T-helper 1 cell treated with Interleukin-12 subunit alpha and Interleukin-12 subunit beta and Interleukin-4 antibody, amounts not matched to agents 30 ng/mL and 1 ng/mL, for 36 hours (primary cell): ENCODE data around the gene LAMA4. TPM values are rescaled to one million over a fixed set of nuclear protein-coding genes. Genes with fewer than 3 reads are reported as not detected.

Experiments used
- intact Hi-C: fragments of 100-400 bp; cut with micrococcal nuclease; formaldehyde crosslinking; loops from one replicate; pipeline ENCODE4 v1.15.1; 2024
- total RNA-seq: library from RNA; stranded (reverse); gene quantifications from 2 replicates; pipeline ENCODE4 v1.2.3, GENCODE V29; 2022

The LAMA4 gene
- total RNA-seq, 1 donor from 2014 or later: not detected

GRCh38 chr6:112191509-112192020 lies 62.8 kb downstream of the LAMA4 start:
- intact Hi-C loops: no loop called here

- intact Hi-C loops: no loop called here
Measured at GRCh38 chr6:112190164-112190563, 64.2 kb downstream of the LAMA4 start.

DNA sequence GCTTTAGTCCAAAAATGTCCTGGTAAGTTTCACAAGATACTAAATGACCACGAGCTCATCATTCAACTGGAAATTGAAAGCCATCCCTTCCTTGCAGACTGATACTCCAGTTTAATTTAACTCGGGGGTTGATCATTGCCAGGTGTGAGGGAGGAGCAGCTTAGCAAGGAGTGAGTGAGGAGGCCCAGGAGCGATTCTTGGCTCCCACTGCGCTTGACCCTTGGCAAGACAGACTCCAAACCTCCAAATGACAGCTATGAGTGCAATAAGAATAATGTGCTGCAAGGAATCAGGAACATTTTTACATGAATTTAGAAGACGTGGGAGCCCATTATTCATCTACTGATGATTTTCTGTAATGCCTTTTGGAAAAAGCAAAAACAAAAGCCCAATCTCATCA lies 64.9 kb downstream of the LAMA4 start:
- intact Hi-C loops: no loop called here

DNA sequence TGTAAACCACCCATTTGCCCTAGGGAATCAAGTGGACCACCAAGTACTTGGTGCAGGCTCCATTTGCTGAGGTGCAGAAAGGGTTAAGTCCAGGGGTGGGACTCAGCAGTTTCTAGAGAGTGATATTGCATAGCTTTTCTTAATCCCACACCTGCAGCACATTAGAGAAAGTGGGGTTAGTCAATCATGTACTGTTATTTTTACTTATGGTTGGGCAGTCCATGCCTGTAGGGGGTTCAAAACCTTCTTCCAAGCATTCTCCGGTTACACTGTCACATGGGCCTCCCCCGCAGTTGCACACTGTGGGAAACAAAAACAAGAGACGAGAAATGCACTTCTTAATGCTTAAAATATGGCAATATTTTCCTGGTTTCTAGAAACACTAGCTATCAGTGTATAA lies 65.5 kb downstream of the LAMA4 start:
- intact Hi-C loops: no loop called here

- intact Hi-C loops: no loop called here
Measured at GRCh38 chr6:112187736-112188135, 66.6 kb downstream of the LAMA4 start.

- intact Hi-C loops: loop anchor here (5.0 kb wide), 1 partner anchor 1122 kb away; no protein-coding TSS in a partner anchor
Measured at GRCh38 chr6:112184951-112185350, 69.4 kb downstream of the LAMA4 start.

DNA sequence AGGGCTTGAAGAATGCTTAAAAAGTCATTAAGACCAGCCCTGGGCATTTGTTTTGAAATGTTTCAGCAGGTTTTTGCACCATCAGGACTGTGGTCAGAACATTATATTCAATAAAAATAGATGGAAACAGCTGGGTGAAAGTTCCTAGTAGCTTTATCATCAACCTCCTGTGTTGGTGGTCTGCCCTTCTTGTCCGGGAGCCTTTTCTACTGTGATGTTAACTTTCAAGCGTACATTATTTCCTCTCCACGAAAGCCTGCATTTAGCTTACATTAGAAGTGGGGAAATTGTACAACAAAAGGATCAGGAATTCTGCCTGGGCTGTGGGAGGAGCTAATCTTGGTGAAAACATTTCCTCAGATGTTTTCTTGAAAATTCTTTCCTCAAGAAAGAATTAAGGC lies 71.1 kb downstream of the LAMA4 start:
- intact Hi-C loops: loop anchor here (5.0 kb wide), 1 partner anchor 1124 kb away; no protein-coding TSS in a partner anchor

- intact Hi-C loops: loop anchor here (5.0 kb wide), 1 partner anchor 1126 kb away; no protein-coding TSS in a partner anchor
Measured at GRCh38 chr6:112181130-112181529, 73.2 kb downstream of the LAMA4 start.

DNA sequence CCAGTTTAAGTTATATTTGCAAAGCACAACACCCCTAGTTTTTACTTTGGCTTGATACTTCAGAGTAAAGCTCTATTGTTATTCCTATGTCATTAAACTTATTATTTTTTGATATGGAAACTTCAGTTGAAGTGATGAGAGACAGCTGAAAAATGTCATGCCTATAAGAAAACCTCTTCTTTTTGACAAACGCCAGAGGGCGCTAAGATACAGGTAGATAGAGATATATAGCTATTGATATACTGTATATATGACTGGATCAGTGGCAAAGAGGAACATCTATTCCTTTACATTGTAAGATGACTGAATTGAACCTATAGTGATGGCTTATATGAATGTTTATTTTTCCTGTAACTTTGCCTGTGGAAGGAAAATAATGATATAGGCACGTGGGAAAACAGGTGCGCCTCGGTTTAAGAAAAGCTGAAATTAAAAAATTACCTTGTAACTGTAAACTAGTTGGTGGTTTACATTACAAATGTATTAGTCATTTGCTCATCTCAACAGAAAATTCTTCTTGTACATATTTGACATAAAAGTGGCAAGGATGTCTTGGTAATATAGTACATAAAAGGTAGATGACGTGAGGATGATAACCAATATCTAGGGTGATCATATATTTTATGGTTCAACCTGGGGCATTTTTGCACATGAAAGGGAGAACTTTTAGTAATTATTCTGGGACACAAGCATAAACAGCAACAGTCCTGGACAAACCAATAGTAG lies 74.1 kb downstream of the LAMA4 start:
- intact Hi-C loops: loop anchor here (1.0 to 5.0 kb wide), 5 partner anchors 23 to 1678 kb away; no protein-coding TSS in a partner anchor

DNA sequence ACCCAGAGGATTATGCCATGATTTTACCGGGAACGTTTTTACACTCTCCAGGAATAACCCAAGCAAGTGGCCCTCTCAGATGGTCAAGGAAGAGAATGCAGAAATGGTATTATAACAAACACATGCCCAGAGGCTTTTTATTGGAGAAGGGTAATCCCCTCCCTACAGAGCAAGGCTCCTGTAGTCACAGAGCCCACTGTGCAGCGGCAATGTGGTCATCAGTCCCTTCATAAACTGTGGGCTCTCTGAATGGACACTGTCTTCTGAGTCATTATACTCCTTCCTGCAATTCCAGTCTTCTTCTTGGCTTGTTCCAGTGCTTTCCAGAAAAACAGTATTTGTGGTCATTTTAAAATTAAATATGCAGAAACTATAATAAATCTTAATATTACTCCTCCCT lies 74.7 kb downstream of the LAMA4 start:
- intact Hi-C loops: loop anchor here (1.0 to 5.0 kb wide), 5 partner anchors 24 to 1679 kb away; no protein-coding TSS in a partner anchor

GRCh38 chr6:112178846-112179245 lies 75.5 kb downstream of the LAMA4 start:
- intact Hi-C loops: no loop called here

DNA sequence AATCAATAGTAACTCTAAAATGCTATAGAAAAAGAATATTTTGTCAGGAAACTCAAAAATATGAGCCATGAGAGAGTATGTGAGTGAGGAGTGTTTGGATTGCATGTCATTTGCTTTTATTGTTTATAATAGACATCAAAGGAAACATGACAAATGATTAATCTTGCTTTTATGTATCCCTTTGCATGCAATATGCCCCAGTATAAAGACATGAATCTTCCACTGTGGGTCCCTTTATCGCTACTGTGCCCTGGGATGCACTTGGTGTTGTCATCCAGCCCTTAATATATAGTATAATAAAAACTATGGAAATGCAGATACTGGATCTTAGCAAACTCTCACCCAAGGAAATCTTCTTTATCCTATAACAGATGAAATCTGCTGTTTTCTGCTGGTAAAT lies 77.3 kb downstream of the LAMA4 start:
- intact Hi-C loops: no loop called here

- intact Hi-C loops: no loop called here
Measured at GRCh38 chr6:112176175-112176574, 78.2 kb downstream of the LAMA4 start.

DNA sequence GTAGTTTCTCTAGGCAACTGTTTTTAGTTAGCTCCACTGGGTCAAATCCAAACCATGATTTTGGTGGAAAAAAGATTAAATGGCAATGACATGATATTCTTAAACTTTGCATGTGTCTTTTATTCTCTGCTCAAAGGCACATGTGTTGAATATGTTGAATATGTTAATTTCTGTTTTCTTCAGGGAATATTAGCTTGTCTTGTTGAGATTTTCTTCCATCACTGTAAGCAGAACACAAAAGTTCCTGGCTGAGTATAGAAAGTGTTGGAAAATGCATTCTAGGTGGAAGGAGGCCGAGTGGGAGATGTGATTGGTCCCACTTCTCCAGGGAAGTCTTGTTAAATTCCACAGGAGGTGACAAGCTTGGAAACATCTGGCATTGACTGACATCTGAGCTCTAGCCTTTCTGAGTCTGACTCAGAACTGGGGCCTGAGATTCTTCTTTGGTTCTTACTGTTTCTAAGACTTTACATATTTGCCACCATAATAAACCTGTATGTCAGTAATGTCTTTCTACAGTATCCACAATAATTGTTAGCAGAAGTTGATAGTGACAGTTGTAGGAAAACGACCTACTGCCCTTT lies 81.1 kb downstream of the LAMA4 start:
- intact Hi-C loops: no loop called here

- intact Hi-C loops: no loop called here
Measured at GRCh38 chr6:112172540-112172939, 81.8 kb downstream of the LAMA4 start.

- intact Hi-C loops: no loop called here
Measured at GRCh38 chr6:112169541-112169940, 84.8 kb downstream of the LAMA4 start.

DNA sequence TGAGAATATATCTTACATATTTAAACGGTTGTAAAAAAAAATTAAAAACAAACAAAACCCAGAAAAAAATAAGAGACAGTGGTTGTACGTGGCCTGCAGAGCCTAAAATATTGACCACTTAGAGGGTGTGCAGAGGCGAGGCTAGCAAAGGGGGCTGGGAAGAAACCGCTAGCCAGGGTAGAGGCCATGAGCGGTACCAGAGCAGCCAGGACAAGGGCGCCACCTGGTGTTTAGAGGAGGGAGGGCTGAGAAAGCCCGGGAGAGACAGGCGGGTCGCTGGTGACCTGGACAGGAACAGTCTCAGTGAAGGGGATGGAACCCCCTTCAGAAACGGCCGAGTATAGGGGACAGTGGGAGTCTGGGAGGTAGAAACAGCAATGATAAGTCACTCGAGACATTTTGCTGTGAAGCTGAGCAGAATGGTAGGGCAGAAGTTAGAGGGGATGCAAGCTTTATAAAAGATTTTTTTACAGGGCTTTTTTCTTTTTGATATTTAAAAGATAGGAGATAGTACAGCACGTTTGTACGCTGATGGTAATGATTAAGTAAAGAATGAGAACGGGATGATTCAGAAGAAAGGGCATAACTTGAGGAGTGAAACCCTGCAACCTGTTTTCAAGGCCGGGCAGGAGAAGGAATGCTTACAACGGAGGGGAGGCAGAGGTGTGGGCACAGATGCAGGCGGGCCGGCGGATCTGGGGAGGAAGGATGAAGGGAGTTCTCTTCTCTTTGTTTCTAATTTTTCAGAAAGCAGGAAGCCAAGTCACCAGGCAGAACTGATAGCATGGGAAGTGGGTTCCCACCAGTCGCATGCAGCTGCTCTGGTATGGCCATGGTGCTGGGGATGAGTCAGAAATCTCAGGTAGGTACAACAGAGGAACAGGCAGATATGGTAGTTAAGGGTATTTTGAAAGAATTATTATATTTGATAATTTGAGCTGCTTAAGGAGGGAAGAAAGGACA lies 90.8 kb downstream of the LAMA4 start:
- intact Hi-C loops: loop anchor here (1.0 to 5.0 kb wide), 8 partner anchors 76 to 1151 kb away; partner anchors contain the start of genes FAM229B and TUBE1

DNA sequence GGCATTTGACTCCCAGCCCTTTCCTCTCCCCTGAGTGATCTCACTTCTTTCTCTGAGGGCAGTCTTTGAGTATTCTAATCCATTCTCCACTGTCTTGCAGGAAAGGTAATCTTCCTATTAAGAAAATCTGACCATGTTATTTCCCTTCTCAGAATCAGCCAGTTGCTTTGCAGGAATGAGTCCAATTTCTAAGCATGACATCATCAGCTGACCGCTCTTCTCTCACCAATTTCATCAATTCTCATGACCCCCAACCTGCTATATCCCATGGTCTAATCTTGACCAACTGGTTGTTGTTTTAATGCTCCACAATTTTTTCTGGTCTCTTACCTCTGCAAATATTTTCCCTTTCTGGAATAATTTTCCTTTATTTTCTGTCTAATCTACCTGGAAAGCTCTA lies 93.6 kb downstream of the LAMA4 start:
- intact Hi-C loops: loop anchor here (5.0 kb wide), 2 partner anchors 93 to 1148 kb away; no protein-coding TSS in a partner anchor

GRCh38 chr6:112156668-112157067 lies 97.7 kb downstream of the LAMA4 start:
- intact Hi-C loops: no loop called here

- intact Hi-C loops: no loop called here
Measured at GRCh38 chr6:112155886-112156285, 98.5 kb downstream of the LAMA4 start.

DNA sequence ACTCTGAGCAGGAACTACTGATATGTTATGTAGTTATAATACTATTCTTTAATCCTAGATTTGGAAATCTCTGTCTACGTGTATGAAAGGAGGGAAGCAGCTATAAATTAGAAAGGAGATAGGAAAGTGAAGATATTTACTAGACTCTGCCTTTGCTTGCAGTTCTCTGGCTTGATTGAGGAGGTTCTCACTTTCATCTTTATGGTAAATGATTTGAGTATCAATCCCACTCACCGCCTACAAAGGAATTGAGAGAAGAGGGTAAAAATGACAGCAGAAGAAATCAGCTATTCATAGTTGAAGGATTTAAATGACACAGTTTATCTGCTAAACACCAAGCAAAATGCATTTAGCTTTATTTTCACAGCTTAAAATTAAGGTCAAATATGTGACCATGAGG lies 99.7 kb downstream of the LAMA4 start:
- intact Hi-C loops: no loop called here
